ENCODE results near the gene DNMBP.

- TF ChIP-seq CTCF (IDR thresholded peaks at IDR 0.05; ENCODE audit: extremely low read depth in 1 of 2, insufficient read depth in 1 of 2, low read depth in 1 of 2, low read length in 2 of 2) (no peak), POLR2A (IDR thresholded peaks at IDR 0.05; ENCODE audit: low read depth, low read length) (no peak), EZH2 (IDR thresholded peaks at IDR 0.05; ENCODE audit: borderline replicate concordance, low read depth, low read length, severe bottlenecking) (no peak), MYC (IDR thresholded peaks at IDR 0.05; ENCODE audit: low read depth, low read length) (no peak), JUN (IDR thresholded peaks at IDR 0.05; ENCODE audit: borderline replicate concordance, insufficient read depth, insufficient read length, low read depth) (no peak)
Measured at GRCh38 chr10:99828464-99828863, 181.3 kb downstream of the DNMBP start.

Data from endothelial cell of umbilical vein (primary cell).